ENCODE results near the gene PTPRN2. TPM values are rescaled to one million over a fixed set of nuclear protein-coding genes. Genes with fewer than 3 reads are reported as not detected.

Gene PTPRN2
- total and polyA plus RNA-seq, 9 of the 15 experiments (the other 6 are each of a cell fraction or from before 2014, with no cell fraction given): not detected

- TF ChIP-seq ZNF165 (CRISPR knock-in tag; IDR thresholded peaks at IDR 0.05; ENCODE audit: borderline replicate concordance): no peak
- no peak for TF ChIP-seq VEZF1 (CRISPR knock-in tag; IDR thresholded peaks at IDR 0.05)
- no peak for TF ChIP-seq HDAC1 (IDR thresholded peaks at IDR 0.05)
- TF ChIP-seq MTA3 (IDR thresholded peaks at IDR 0.05; ENCODE audit: borderline replicate concordance): no peak
- no peak for TF ChIP-seq TRIM24 (IDR thresholded peaks at IDR 0.05)
- no peak for TF ChIP-seq SMAD2 (IDR thresholded peaks at IDR 0.05; ENCODE audit: low read depth, low read length)
- TF ChIP-seq, protein P1, sequence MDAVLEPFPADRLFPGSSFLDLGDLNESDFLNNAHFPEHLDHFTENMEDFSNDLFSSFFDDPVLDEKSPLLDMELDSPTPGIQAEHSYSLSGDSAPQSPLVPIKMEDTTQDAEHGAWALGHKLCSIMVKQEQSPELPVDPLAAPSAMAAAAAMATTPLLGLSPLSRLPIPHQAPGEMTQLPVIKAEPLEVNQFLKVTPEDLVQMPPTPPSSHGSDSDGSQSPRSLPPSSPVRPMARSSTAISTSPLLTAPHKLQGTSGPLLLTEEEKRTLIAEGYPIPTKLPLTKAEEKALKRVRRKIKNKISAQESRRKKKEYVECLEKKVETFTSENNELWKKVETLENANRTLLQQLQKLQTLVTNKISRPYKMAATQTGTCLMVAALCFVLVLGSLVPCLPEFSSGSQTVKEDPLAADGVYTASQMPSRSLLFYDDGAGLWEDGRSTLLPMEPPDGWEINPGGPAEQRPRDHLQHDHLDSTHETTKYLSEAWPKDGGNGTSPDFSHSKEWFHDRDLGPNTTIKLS (IDR thresholded peaks at IDR 0.05; ENCODE audit: borderline replicate concordance, low read depth): no peak
- TF ChIP-seq, protein P2, sequence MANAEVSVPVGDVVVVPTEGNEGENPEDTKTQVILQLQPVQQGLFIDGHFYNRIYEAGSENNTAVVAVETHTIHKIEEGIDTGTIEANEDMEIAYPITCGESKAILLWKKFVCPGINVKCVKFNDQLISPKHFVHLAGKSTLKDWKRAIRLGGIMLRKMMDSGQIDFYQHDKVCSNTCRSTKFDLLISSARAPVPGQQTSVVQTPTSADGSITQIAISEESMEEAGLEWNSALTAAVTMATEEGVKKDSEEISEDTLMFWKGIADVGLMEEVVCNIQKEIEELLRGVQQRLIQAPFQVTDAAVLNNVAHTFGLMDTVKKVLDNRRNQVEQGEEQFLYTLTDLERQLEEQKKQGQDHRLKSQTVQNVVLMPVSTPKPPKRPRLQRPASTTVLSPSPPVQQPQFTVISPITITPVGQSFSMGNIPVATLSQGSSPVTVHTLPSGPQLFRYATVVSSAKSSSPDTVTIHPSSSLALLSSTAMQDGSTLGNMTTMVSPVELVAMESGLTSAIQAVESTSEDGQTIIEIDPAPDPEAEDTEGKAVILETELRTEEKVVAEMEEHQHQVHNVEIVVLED (CRISPR knock-in tag; IDR thresholded peaks at IDR 0.05): no peak
- no peak for TF ChIP-seq PTTG1 (tag; IDR thresholded peaks at IDR 0.05; ENCODE audit: low read depth)
- TF ChIP-seq SMARCC2 (IDR thresholded peaks at IDR 0.05; ENCODE audit: low read depth): no peak
- no peak for TF ChIP-seq HDGF (IDR thresholded peaks at IDR 0.05)
- TF ChIP-seq HES1 (IDR thresholded peaks at IDR 0.05; ENCODE audit: low read depth): no peak
- TF ChIP-seq CBX3 (IDR thresholded peaks at IDR 0.05; ENCODE audit: borderline replicate concordance in 1 of 2, low read length in 2 of 2): no peak
- no peak for TF ChIP-seq TGIF2 (CRISPR knock-in tag; IDR thresholded peaks at IDR 0.05)
- no peak for TF ChIP-seq MBD2 (IDR thresholded peaks at IDR 0.05; ENCODE audit: borderline replicate concordance, low read depth)
- TF ChIP-seq HSF4 (CRISPR knock-in tag; IDR thresholded peaks at IDR 0.05; ENCODE audit: borderline replicate concordance): no peak
- TF ChIP-seq, protein P3, sequence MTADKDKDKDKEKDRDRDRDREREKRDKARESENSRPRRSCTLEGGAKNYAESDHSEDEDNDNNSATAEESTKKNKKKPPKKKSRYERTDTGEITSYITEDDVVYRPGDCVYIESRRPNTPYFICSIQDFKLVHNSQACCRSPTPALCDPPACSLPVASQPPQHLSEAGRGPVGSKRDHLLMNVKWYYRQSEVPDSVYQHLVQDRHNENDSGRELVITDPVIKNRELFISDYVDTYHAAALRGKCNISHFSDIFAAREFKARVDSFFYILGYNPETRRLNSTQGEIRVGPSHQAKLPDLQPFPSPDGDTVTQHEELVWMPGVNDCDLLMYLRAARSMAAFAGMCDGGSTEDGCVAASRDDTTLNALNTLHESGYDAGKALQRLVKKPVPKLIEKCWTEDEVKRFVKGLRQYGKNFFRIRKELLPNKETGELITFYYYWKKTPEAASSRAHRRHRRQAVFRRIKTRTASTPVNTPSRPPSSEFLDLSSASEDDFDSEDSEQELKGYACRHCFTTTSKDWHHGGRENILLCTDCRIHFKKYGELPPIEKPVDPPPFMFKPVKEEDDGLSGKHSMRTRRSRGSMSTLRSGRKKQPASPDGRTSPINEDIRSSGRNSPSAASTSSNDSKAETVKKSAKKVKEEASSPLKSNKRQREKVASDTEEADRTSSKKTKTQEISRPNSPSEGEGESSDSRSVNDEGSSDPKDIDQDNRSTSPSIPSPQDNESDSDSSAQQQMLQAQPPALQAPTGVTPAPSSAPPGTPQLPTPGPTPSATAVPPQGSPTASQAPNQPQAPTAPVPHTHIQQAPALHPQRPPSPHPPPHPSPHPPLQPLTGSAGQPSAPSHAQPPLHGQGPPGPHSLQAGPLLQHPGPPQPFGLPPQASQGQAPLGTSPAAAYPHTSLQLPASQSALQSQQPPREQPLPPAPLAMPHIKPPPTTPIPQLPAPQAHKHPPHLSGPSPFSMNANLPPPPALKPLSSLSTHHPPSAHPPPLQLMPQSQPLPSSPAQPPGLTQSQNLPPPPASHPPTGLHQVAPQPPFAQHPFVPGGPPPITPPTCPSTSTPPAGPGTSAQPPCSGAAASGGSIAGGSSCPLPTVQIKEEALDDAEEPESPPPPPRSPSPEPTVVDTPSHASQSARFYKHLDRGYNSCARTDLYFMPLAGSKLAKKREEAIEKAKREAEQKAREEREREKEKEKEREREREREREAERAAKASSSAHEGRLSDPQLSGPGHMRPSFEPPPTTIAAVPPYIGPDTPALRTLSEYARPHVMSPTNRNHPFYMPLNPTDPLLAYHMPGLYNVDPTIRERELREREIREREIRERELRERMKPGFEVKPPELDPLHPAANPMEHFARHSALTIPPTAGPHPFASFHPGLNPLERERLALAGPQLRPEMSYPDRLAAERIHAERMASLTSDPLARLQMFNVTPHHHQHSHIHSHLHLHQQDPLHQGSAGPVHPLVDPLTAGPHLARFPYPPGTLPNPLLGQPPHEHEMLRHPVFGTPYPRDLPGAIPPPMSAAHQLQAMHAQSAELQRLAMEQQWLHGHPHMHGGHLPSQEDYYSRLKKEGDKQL (CRISPR knock-in tag; IDR thresholded peaks at IDR 0.05; ENCODE audit: borderline replicate concordance): no peak
- TF ChIP-seq TCF15 (CRISPR knock-in tag; IDR thresholded peaks at IDR 0.05): no peak
Observed at GRCh38 chr7:158354861-158355260, 232.8 kb downstream of the PTPRN2 start (continued).
